ENCODE measurements around the gene ATP8B1. TPM values are rescaled to one million over a fixed set of nuclear protein-coding genes. Genes with fewer than 3 reads are reported as not detected.
A peak's percentile ranks its signal among the peaks of the same experiment; 100 is the strongest.

Gene ATP8B1
- polyA plus RNA-seq, 1 experiment = 77.6 TPM

DNA sequence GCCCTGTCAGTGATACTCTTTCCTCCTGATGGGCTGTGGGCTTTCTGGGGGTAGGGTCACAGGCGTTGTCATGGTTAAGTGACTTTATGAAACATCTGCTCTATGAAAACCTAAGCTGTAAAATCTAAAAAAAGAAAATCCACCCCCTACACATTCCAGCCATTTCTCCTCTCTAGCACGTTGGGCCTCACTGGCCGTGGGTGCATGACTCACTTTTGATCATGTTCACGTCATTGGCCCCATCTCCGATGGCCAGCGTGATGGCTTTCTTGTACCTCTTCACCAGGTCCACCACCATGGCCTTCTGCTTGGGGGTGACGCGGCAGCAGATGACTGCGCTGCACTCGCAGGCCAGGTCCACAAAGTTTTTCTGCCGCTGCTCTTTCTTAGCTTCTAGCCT, 142.2 kb downstream of the ATP8B1 start:
- Histone ChIP-seq H3K27ac (ENCODE audit: low read depth, low read length) (peak overlapping the region; percentile 80), H3K4me3 (ENCODE audit: low read depth, low read length) (no peak overlapping the region), H3K27me3 (ENCODE audit: control insufficient read depth, insufficient read depth, low read length) (no peaks in the 10 kb centered on the region), H3K9me3 (ENCODE audit: control insufficient read depth, insufficient read depth, low read length) (peaks cover under 1% of the 10 kb centered on the region; the same call in 1 of the 2 replicates)
- TF ChIP-seq, protein P1, sequence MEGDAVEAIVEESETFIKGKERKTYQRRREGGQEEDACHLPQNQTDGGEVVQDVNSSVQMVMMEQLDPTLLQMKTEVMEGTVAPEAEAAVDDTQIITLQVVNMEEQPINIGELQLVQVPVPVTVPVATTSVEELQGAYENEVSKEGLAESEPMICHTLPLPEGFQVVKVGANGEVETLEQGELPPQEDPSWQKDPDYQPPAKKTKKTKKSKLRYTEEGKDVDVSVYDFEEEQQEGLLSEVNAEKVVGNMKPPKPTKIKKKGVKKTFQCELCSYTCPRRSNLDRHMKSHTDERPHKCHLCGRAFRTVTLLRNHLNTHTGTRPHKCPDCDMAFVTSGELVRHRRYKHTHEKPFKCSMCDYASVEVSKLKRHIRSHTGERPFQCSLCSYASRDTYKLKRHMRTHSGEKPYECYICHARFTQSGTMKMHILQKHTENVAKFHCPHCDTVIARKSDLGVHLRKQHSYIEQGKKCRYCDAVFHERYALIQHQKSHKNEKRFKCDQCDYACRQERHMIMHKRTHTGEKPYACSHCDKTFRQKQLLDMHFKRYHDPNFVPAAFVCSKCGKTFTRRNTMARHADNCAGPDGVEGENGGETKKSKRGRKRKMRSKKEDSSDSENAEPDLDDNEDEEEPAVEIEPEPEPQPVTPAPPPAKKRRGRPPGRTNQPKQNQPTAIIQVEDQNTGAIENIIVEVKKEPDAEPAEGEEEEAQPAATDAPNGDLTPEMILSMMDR (IDR thresholded peaks at IDR 0.05; ENCODE audit: low read depth, low read length) = no peak
- ChIA-PET POLR2A (no interaction called here), CTCF (no interaction called here)
- peak; percentile 54 for DNase-seq (ENCODE audit: low read depth, low spot score)

DNA sequence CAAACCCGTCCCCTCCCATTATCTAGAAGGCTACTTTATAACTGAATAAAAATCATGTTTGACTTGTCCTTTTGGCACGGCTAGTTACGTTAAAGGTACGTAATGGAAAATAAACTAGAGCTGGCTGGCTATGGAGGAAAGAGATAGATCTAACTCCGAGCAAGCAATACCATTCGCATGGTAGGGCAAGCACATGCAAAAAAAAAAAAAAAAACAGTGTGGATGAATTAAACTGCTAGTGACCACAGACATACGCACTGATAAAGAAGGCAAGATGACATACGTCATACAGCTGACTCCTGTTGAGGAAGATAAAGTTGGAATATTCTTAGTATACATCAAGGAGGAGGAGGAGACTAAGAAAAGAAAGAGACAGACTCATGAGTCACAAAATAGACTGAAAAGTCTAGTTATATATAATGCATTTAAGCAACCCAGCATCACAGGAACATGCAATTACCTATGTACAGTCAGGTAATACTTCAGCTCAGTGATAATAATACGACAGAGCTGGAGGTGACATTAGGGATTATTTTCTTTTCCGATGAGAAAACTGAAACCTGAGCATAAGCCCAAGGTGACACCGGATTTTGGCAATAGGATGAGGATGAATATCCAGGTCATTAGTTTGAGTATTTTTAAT, 143.5 kb downstream of the ATP8B1 start:
- TF ChIP-seq, protein P1 (IDR thresholded peaks at IDR 0.05; ENCODE audit: low read depth, low read length) = no peak
- ChIA-PET CTCF (no interaction called here), POLR2A (no interaction called here)
- Histone ChIP-seq H3K4me3 (ENCODE audit: low read depth, low read length) (no peak overlapping the region), H3K9me3 (ENCODE audit: control insufficient read depth, insufficient read depth, low read length) (peaks cover 6% of the 10 kb centered on the region; the same call in 1 of the 2 replicates), H3K27me3 (ENCODE audit: control insufficient read depth, insufficient read depth, low read length) (no peaks in the 10 kb centered on the region), H3K27ac (ENCODE audit: low read depth, low read length) (no peak overlapping the region)
- no peak for DNase-seq (ENCODE audit: low read depth, low spot score)

DNA sequence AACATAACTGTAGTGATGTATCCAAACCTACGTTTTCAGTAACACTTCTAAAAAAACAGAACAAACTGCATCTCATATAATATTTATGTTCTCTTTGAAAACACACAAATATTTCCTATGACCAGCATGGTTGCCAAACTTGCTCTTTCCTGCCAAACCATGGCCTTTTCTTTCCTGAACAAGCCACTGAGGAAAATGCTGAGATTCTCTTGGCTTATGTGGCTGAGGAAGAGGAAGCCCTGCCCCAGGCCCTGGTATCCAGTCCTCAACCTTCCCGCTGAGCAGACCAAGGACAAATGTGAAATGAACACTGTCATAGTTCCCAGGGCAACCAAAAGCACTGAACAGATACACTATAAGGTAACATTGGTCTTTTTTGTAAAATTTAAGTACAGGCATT, 145.6 kb downstream of the ATP8B1 start:
- peaks cover 6% of the 10 kb centered on the region; the same call in 1 of the 2 replicates for H3K9me3 ChIP-seq (ENCODE audit: control insufficient read depth, insufficient read depth, low read length)
- no peaks in the 10 kb centered on the region for H3K27me3 ChIP-seq (ENCODE audit: control insufficient read depth, insufficient read depth, low read length)
- ChIA-PET CTCF (no interaction called here), POLR2A (no interaction called here)
- no peak overlapping the region for H3K27ac ChIP-seq (ENCODE audit: low read depth, low read length)
- DNase-seq (ENCODE audit: low read depth, low spot score) = no peak
- TF ChIP-seq, protein P1 (IDR thresholded peaks at IDR 0.05; ENCODE audit: low read depth, low read length) = no peak
- H3K4me3 ChIP-seq (ENCODE audit: low read depth, low read length) = no peak overlapping the region

DNA sequence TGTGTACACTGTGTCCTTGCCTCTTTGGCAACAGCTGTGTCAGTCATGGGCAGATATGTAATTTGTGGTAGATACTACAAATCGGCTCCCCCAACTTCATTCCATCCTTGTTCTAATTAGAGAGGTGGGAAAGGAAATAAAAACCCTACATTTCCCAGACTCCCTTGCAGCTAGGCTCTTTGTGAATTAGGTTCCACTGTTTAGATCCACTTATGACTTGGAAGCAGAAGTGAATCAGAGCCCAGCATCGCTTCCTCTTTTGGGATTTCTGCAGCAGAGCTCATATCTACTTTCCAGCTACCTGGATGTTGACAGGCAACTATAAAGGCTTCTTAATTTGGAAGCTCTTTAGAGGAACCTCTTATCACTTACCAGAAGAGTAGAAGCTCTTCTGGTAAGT, 147.4 kb downstream of the ATP8B1 start:
- ChIA-PET CTCF (interaction anchor here (1.2 kb wide), 1 partner anchor 25 kb away, joined by 4 read pairs; no protein-coding TSS in a partner anchor), POLR2A (no interaction called here)
- TF ChIP-seq, protein P1 (IDR thresholded peaks at IDR 0.05; ENCODE audit: low read depth, low read length) = no peak
- DNase-seq (ENCODE audit: low read depth, low spot score) = no peak
- no peaks in the 10 kb centered on the region for H3K27me3 ChIP-seq (ENCODE audit: control insufficient read depth, insufficient read depth, low read length)
- H3K9me3 ChIP-seq (ENCODE audit: control insufficient read depth, insufficient read depth, low read length) = peaks cover 6% of the 10 kb centered on the region; the same call in 1 of the 2 replicates
- no peak overlapping the region for H3K27ac ChIP-seq (ENCODE audit: low read depth, low read length)
- H3K4me3 ChIP-seq (ENCODE audit: low read depth, low read length) = no peak overlapping the region

DNA sequence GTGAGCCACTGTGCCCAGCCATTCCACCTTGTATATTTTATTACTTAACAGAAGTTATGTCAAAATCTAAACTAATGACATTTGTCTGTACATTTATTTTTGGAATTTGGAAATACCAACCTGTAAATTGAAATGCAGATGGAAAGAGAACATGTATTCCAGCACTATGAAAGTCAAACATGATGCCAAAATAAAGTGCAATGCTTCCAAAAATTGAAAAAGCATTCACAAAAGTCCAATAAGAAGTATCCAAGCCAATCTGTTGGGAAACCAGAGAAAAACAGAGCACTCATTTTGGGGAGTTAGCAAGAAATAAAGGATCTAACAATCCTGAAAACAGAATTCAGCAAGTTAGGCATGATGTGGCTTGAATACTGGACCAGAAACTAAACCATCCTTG, 151.2 kb downstream of the ATP8B1 start:
- H3K9me3 ChIP-seq (ENCODE audit: control insufficient read depth, insufficient read depth, low read length) = peaks cover 10% of the 10 kb centered on the region
- ChIA-PET POLR2A (no interaction called here), CTCF (no interaction called here)
- TF ChIP-seq, protein P1 (IDR thresholded peaks at IDR 0.05; ENCODE audit: low read depth, low read length) = no peak
- H3K27me3 ChIP-seq (ENCODE audit: control insufficient read depth, insufficient read depth, low read length) = no peaks in the 10 kb centered on the region
- no peak overlapping the region for H3K4me3 ChIP-seq (ENCODE audit: low read depth, low read length)
- no peak for DNase-seq (ENCODE audit: low read depth, low spot score)
- no peak overlapping the region for H3K27ac ChIP-seq (ENCODE audit: low read depth, low read length)

Measured in AG04450 (cell line).